DMS 273 (cell line): ENCODE data around the gene EIF4G3.
A peak's percentile ranks its signal among the peaks of the same experiment; 100 is the strongest.
"Not testable (repeated sequence)": the region's sequence is repeated elsewhere in the genome, so short reads cannot be mapped to it uniquely, and the experiment has no call there.

Experiments
- DNase-seq: peaks from one replicate; lab custom pipeline; 2025; ENCODE audit not compliant: unreplicated experiment; lab: John Stamatoyannopoulos, UW

The EIF4G3 gene

GRCh38 chr1:21185221-21185731 is 8.6 kb upstream of the EIF4G3 start:
- no peak for DNase-seq

GRCh38 chr1:21184276-21184675 is 7.6 kb upstream of the EIF4G3 start:
- no peak for DNase-seq

GRCh38 chr1:21182181-21182731 is 5.6 kb upstream of the EIF4G3 start:
- no peak for DNase-seq

GRCh38 chr1:21178271-21178670 is 1.6 kb upstream of the EIF4G3 start:
- not testable (repeated sequence) for DNase-seq

- DNase-seq = peak; percentile 66
Measured at GRCh38 chr1:21175670-21176581, 771 bp downstream of the EIF4G3 start.

DNA sequence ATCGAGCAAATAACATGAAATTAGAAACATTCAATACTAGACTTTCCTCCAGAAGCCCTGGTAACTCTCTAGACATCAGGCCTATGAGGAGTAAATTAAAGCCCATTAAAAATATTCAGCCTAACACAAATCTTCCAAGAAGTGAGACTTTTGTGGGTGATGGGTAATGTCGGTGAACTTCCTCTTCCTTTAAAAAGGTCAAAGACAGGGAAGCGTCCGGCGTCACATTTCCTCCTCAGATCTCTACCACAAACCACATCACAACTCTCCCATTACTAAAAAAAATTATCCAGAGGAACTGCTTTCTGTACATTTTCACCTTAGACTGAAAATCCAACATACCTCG is 1.4 kb downstream of the EIF4G3 start:
- DNase-seq = peak; percentile 66

DNA sequence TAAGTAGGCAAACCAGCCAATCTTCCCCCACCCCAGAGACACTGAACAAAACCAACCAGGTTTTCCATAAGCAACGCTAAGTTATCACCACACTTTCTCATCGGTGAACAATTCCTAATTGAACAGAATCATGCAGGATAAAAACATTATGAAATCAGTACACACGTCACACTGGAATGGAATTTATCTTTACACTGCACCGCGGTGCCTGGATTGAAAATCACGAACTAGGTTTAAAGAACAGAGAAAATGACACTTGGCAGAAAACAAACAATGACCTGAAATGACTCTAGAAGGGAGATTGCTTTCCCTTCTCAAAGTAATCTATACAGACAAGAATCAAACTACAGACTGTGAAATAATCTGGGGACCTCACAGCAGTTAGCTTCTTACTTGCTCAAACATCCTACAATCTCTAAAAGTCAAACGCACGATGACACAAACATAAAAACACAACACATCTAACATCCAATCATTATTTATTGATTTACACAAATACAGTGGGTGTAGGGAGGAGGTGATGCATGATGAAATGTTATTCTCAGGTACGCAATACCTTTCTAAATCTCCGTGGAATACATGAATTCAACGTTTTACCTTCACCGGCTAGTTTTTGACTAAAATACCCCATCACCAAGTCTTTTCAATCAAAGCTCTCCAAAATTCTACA is 1.9 kb downstream of the EIF4G3 start:
- DNase-seq = no peak

GRCh38 chr1:21174230-21174629 is 2.5 kb downstream of the EIF4G3 start:
- DNase-seq = no peak

DNA sequence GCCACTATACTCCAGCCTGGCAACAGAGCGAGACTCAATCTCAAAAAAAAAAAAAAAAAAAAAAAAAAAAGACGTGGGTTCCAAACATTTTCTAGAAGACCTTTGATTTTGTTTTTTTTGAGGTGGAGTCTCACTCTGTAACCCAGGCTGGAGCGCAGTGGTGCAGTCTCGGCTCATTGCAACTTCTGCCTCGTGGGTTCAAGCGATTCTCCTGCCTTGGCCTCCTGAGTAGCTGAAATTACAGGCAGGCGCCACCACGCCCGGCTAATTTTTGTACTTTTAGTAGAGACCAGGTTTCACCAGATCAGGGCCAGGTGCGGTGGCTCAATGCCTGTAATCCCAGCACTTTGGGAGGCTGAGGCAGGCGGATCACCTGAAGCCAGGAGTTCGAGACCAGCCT is 3.6 kb downstream of the EIF4G3 start:
- DNase-seq = not testable (repeated sequence)

DNA sequence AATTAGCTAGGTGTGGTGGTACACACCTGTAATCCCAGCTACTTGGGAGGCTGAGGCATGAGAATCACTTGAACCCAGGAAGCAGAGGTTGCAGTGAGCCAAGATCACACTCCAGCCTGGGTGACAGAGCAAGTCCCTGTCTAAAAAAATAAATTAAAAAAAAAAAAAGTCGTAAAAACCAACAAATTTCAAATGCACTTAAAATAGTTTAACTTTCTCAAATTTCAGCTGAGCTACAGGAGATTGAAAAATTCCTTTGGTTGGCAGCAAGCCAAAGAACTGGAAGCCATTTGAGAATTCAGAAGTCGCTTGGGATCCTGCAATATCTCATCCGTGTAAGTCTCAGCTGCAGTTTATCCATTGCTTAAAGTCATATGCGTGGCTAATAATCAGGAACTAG is 5.9 kb downstream of the EIF4G3 start:
- DNase-seq = not testable (repeated sequence)

- no peak for DNase-seq
Measured at GRCh38 chr1:21168444-21168843, 8.3 kb downstream of the EIF4G3 start.

DNA sequence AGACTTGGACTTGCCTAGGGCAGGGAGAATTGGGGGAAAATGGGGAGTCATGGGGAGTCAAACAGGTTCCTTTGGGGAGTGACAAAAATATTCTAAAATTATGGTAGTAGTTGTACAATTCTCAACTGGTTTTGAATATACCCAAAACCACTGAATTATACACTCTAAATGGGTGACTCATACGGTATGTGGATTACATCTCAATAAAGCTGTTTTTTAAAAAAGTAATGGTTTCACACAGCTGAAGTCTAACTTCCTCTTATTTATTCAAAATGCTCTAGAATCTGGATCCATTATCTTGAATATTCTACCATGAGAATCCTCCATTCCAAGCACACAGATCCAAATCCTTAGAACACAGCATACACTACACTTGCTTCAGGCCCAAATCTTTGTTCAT is 11.1 kb downstream of the EIF4G3 start:
- no peak for DNase-seq

- no peak for DNase-seq
Measured at GRCh38 chr1:21165076-21165475, 11.6 kb downstream of the EIF4G3 start.

DNA sequence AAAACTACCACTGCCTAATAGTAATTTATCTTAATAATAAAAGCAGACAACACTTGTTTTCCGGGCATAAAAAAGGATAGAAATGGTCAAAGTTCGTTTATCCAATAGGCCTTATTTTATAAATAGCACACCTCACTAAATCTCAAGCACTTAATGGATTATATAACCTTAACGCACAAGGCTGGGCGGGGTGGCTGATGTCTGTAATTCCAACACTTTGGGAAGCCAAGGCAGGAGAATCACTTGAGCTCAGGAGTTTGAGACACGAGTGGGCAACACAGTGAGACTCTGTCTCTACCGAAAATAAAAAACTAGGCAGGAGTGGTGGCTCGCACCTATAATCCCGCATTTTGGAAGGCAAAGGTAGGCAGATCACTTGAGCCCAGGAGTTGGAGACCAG is 12.4 kb downstream of the EIF4G3 start:
- no peak for DNase-seq

DNA sequence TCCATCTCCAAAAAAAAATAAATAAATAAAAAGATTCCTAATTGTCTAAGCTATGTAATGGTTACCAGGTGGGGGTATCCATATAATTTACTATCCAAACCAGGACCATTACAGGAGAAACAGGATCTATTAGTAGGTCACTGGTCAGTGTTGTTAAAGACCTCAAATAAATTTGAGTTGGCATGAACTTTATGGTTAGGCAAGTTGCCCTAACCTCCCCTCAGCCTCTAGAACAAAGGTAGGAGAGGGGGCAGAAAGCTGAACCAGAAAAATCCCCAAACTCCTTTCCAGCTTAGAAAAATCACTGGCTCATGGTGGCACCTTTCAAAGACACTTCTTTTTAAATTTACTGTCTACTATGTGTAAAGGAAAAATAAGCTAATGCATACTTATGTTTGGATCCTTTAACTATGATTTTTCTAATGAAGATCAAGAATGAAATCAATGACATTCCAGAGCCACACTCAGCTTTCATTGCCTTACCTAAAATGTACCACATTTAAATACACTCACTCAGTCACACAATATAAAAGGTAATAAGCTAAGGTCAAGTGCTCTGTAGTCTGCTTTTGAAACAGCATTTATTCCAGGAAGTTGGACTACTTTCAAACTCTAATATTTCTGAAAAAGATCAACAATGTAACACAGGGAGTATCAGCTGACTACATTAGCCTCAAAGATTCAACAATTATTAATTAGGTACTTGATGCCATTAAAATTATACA is 13.8 kb downstream of the EIF4G3 start:
- no peak for DNase-seq

DNA sequence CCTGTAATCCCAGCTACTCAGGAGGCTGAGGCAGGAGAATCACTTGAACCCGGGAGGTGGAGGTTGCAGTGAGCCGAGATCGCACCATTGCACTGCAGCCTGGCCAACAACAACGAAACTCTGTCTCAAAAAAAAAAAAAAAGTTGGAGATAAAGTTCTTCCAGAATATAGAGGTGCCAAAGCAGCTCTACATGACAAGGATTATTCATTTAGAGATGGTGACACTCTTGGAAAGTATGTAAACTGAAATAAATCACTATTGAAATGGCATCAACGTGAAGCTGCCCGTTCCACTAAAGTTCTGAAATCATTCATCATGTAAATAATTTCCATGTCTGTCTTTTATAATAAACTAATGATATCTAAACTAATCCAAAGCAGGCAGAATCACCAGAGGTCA is 14.9 kb downstream of the EIF4G3 start:
- DNase-seq = no peak

DNA sequence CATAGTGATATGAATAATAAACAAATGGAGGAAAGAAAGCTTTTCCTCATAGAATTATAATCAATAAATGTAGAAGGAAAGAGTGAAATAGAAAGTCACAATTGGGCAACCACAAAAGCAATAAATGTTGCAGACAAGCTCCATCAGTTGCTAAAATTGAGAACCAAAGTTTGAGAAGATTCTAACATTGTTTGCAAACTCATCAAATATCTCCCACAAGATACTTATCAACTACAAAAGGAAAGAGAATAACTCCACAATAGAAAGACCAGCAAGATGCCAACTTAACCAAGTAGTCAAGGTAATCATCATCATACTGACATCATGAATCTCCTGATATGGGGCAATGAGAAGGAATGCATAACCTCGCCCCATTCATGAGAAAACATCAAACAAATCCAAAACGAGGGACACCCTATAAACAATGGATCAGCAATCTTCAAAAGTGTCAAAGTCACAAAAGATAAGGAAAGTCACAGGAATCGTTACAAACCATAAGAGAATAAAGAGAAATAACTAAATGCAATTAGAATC is 16.4 kb downstream of the EIF4G3 start:
- DNase-seq = no peak

DNA sequence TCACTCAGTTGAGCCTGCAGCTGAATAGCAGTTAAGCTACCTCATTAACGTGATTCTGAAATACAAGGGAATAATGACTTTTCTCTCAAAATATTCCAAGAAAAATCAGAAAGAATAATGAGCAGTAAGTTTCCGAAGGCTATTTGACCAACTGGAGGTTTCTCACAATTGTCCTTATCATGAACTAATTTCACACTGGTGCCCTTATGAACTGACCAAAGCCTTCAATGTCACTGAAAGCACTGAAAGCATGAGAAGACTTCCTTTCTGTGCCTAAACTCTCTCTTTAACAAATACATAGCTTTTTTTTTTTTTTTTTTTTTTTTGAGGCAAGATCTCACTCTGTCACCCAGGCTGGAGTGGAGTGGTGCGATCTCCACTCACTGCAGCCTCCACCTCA is 18.8 kb downstream of the EIF4G3 start:
- DNase-seq = no peak

- DNase-seq = no peak
Measured at GRCh38 chr1:21157054-21157453, 19.6 kb downstream of the EIF4G3 start.

DNA sequence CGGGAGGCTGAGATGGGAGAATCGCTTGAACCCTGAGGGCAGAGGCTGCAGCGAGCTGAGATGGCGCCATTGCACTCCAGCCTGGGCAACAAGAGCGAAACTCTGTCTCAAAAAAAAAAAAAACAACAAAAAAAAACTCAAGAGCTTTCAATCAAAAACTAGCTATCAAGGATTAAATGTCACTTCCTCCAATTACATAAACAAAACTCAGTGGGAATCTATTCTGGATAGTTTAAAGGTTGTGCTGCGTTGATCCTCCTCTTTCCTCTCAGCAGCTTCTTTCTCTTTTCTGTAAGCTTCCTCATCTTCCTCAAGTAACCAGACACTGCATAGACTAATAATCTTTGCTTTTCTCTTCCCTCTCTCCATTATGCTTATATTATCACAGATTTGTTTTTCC is 20.7 kb downstream of the EIF4G3 start:
- DNase-seq = no peak

- no peak for DNase-seq
Measured at GRCh38 chr1:21154717-21155116, 22.0 kb downstream of the EIF4G3 start.
